ENCODE results near the gene CABLES1. TPM values are rescaled to one million over a fixed set of nuclear protein-coding genes. Genes with fewer than 3 reads are reported as not detected.

CABLES1 gene
- total RNA-seq, 4 donors from 2014 or later: 1.5 to 11.9 (median 6.1) TPM

- TF ChIP-seq POLR2AphosphoS5 (IDR thresholded peaks at IDR 0.05) (no peak), CTCF (IDR thresholded peaks at IDR 0.05) (no peak), POLR2A (IDR thresholded peaks at IDR 0.05) (no peak), EP300 (IDR thresholded peaks at IDR 0.05; ENCODE audit: low read depth) (no peak)
- DNase-seq: no peak
- H3K4me1 ChIP-seq: no peaks in the 10 kb centered on the region
- H3K36me3 ChIP-seq: no peaks in the 10 kb centered on the region
- no peaks in the 10 kb centered on the region for H3K9me3 ChIP-seq
- in situ Hi-C loops (cut with MboI; ENCODE audit: low pct_ligation_motif_present in 1 of 4, low pct_unique_long_range_greater_than_20kb in 1 of 4, low sequenced_read_pairs in 3 of 4) (no loop called here), intact Hi-C loops (cut with DNase I; ENCODE audit: low total_unique reads) (no loop called here)
- no peak overlapping the region for H3K27ac ChIP-seq
- H3K27me3 ChIP-seq: no peaks in the 10 kb centered on the region
- H3K4me3 ChIP-seq: no peak overlapping the region
- 92 to 100% methylated on average over 4 to 14 of the region's 14 CpGs for WGBS, 2 donors (ENCODE audit: low coverage in 1 of 2)
These were observed 112.6 kb downstream of the CABLES1 start for GRCh38 chr18:23247896-23248295.

GRCh38 chr18:23248826-23249225, 113.5 kb downstream of the CABLES1 start:
- WGBS, 2 donors (ENCODE audit: low coverage in 1 of 2): 92% methylated on average over 2 of the region's 2 CpGs; no CpG with 5 or more reads in 1 of the 2 donors
- H3K27ac ChIP-seq: no peak overlapping the region
- in situ Hi-C loops (cut with MboI; ENCODE audit: low pct_ligation_motif_present in 1 of 4, low pct_unique_long_range_greater_than_20kb in 1 of 4, low sequenced_read_pairs in 3 of 4): no loop called here

GRCh38 chr18:23249348-23249747, 114.1 kb downstream of the CABLES1 start:
- TF ChIP-seq POLR2A (IDR thresholded peaks at IDR 0.05) (no peak), CTCF (IDR thresholded peaks at IDR 0.05) (no peak), EP300 (IDR thresholded peaks at IDR 0.05; ENCODE audit: low read depth) (no peak)
- Histone ChIP-seq H3K27me3 (no peaks in the 10 kb centered on the region), H3K4me1 (no peaks in the 10 kb centered on the region), H3K36me3 (no peaks in the 10 kb centered on the region), H3K9me3 (no peaks in the 10 kb centered on the region), H3K27ac (no peak overlapping the region), H3K4me3 (no peak overlapping the region)
- 93% methylated on average over 7 of the region's 7 CpGs; no CpG with 5 or more reads in 1 of the 2 donors for WGBS, 2 donors (ENCODE audit: low coverage in 1 of 2)
- in situ Hi-C loops (cut with MboI; ENCODE audit: low pct_ligation_motif_present in 1 of 4, low pct_unique_long_range_greater_than_20kb in 1 of 4, low sequenced_read_pairs in 3 of 4) (no loop called here), intact Hi-C loops (cut with DNase I; ENCODE audit: low total_unique reads) (no loop called here)
- DNase-seq: no peak

More at GRCh38 chr18:23248826-23249225, 113.5 kb downstream of the CABLES1 start:
- no peaks in the 10 kb centered on the region for H3K4me1 ChIP-seq
- TF ChIP-seq POLR2AphosphoS5 (IDR thresholded peaks at IDR 0.05) (no peak), EP300 (IDR thresholded peaks at IDR 0.05; ENCODE audit: low read depth) (no peak), CTCF (IDR thresholded peaks at IDR 0.05) (no peak), POLR2A (IDR thresholded peaks at IDR 0.05) (no peak)
- intact Hi-C loops (cut with DNase I; ENCODE audit: low total_unique reads): no loop called here
- no peak for DNase-seq
- H3K4me3 ChIP-seq: no peak overlapping the region
- no peaks in the 10 kb centered on the region for H3K36me3 ChIP-seq
- no peaks in the 10 kb centered on the region for H3K27me3 ChIP-seq
- H3K9me3 ChIP-seq: no peaks in the 10 kb centered on the region

GRCh38 chr18:23250893-23251656, 115.8 kb downstream of the CABLES1 start:
- H3K27me3 ChIP-seq: no peaks in the 10 kb centered on the region
- TF ChIP-seq POLR2AphosphoS5 (IDR thresholded peaks at IDR 0.05) (no peak), CTCF (IDR thresholded peaks at IDR 0.05) (no peak), POLR2A (IDR thresholded peaks at IDR 0.05) (no peak), EP300 (IDR thresholded peaks at IDR 0.05; ENCODE audit: low read depth) (no peak)
- DNase-seq: no peak
- WGBS, 2 donors (ENCODE audit: low coverage in 1 of 2): 75 to 88% methylated on average over 6 to 13 of the region's 13 CpGs
- no peaks in the 10 kb centered on the region for H3K36me3 ChIP-seq
- in situ Hi-C loops (cut with MboI; ENCODE audit: low pct_ligation_motif_present in 1 of 4, low pct_unique_long_range_greater_than_20kb in 1 of 4, low sequenced_read_pairs in 3 of 4): no loop called here
- no peaks in the 10 kb centered on the region for H3K4me1 ChIP-seq
- no peak overlapping the region for H3K4me3 ChIP-seq
- no peaks in the 10 kb centered on the region for H3K9me3 ChIP-seq
- intact Hi-C loops (cut with DNase I; ENCODE audit: low total_unique reads): no loop called here
- H3K27ac ChIP-seq: no peak overlapping the region

All from transverse colon (tissue), 4 donors.